Endothelial cell of umbilical vein (primary cell): ENCODE measurements around the gene LTBP1.

Experiments
- CTCF ChIP-seq, 2 donors: IDR thresholded peaks; 1 replicate in 1 of 2; 2 replicates in 1 of 2; pipeline ENCODE4 v1.5.1; 2011; ENCODE audit warnings: low read length in 2 of 2, mild to moderate bottlenecking in 2 of 2, moderate library complexity in 2 of 2, control low read depth in 1 of 2, inconsistent platforms in 1 of 2, low read depth in 1 of 2; ENCODE audit not compliant: insufficient read depth in 1 of 2; ENCODE audit errors: extremely low read depth in 1 of 2
- FOS ChIP-seq: IDR thresholded peaks from 2 replicates; pipeline ENCODE4 v1.6.1; 2011; ENCODE audit warnings: mild to moderate bottlenecking, low read length, moderate library complexity, borderline replicate concordance; ENCODE audit not compliant: insufficient read depth
- POLR2A ChIP-seq: IDR thresholded peaks from 2 replicates; pipeline ENCODE4 v1.6.1; 2012; ENCODE audit warnings: low read depth, mild to moderate bottlenecking, control low read depth, low read length
- POLR2AphosphoS5 ChIP-seq: IDR thresholded peaks from 2 replicates; pipeline ENCODE4 v1.6.1; 2012; ENCODE audit warnings: low read depth, mild to moderate bottlenecking, control low read depth, low read length, moderate library complexity; ENCODE audit not compliant: insufficient read depth

- no peak for TF ChIP-seq POLR2A
- no peak for TF ChIP-seq CTCF (IDR thresholded peaks at IDR 0.05; ENCODE audit: extremely low read depth in 1 of 2, insufficient read depth in 1 of 2, low read depth in 1 of 2, low read length in 2 of 2)
- no peak for TF ChIP-seq FOS
- no peak for TF ChIP-seq POLR2AphosphoS5
Observed at GRCh38 chr2:33317369-33318007, 370.7 kb downstream of the LTBP1 start.
